Endothelial cell of umbilical vein (primary cell): ENCODE measurements around the gene DDX59. TPM values are rescaled to one million over a fixed set of nuclear protein-coding genes. Genes with fewer than 3 reads are reported as not detected.

ENCODE experiments used
- BruUV-seq: library from RNA; stranded (reverse); fragments of 400-500 nt; replicated peaks from 2 replicates; lab custom pipeline; 2021; lab: Mats Ljungman, UMichigan
- CTCF ChIA-PET: fragments of 300-600, 350-600 bp; sonication (Branson Sonifier 250); formaldehyde crosslinking; loops from one replicate; lab custom pipeline; 2021; ENCODE audit warnings: antibody characterized with exemption, inconsistent platforms; lab: Charles Lee
- POLR2A ChIA-PET: fragments of 300-600, 350-600 bp; sonication (Branson Sonifier 250); formaldehyde crosslinking; loops from one replicate; lab custom pipeline; 2021; ENCODE audit warnings: antibody characterized with exemption, inconsistent platforms; lab: Charles Lee
- DNase-seq: peaks from one replicate; pipeline ENCODE4 v3.0.0-alpha.2; 2011; ENCODE audit warnings: low read depth, low spot score
- FAIRE-seq: peaks from 2 replicates; lab custom pipeline; 2011; peaks lifted over from hg19 to GRCh38; lab: Jason Lieb, UNC
- H2AFZ ChIP-seq: 2 replicates; pipeline ENCODE4 v1.6.0; 2012; ENCODE audit warnings: low read depth, low read length, control low read depth, inconsistent platforms
- H3K27ac ChIP-seq: 2 replicates; pipeline ENCODE4 v1.5.1; 2011; ENCODE audit warnings: low read depth, mild to moderate bottlenecking, control low read depth, low read length, moderate library complexity; ENCODE audit not compliant: insufficient read depth
- H3K27me3 ChIP-seq, 2 experiments: 2 replicates each; pipeline versions ENCODE4 v1.6.0 to v1.6.1; 2011; ENCODE audit warnings: low read length in 2 of 2, mixed read lengths in 1 of 2; ENCODE audit not compliant: control insufficient read depth in 2 of 2, insufficient read depth in 2 of 2
- H3K36me3 ChIP-seq, 2 experiments: 2 replicates in 1 of 2; 3 replicates in 1 of 2; pipeline ENCODE4 v1.5.1; 2011; ENCODE audit warnings: low read length in 2 of 2, mild to moderate bottlenecking in 1 of 2, moderate library complexity in 1 of 2; ENCODE audit not compliant: control insufficient read depth in 2 of 2, insufficient read depth in 2 of 2; ENCODE audit errors: extremely low read depth in 1 of 2
- H3K4me1 ChIP-seq: 3 replicates; pipeline ENCODE4 v1.5.1; 2011; ENCODE audit warnings: mild to moderate bottlenecking, low read length; ENCODE audit not compliant: control insufficient read depth, insufficient read depth; ENCODE audit errors: extremely low read depth
- H3K4me2 ChIP-seq: 2 replicates; pipeline ENCODE4 v1.6.1; 2011; ENCODE audit warnings: low read length, control low read depth, mixed read lengths; ENCODE audit not compliant: insufficient read depth
- H3K4me3 ChIP-seq, 3 experiments: fragments of 200-600 bp in 1 of 3; sonication (generic), shearing (Covaris generic) in 1 of 3; replicated peaks in 1 of 3; 2 replicates each; pipeline ENCODE4 v1.5.1; 2011 to 2016; ENCODE audit warnings: control low read depth in 3 of 3, low read length in 3 of 3, mild to moderate bottlenecking in 2 of 3, inconsistent platforms in 1 of 3, low read depth in 1 of 3, moderate library complexity in 1 of 3; ENCODE audit not compliant: insufficient read depth in 1 of 3
- H3K79me2 ChIP-seq: 2 replicates; pipeline ENCODE4 v1.6.0; 2012; ENCODE audit warnings: low read length, inconsistent platforms; ENCODE audit not compliant: control insufficient read depth, insufficient read depth
- H3K9ac ChIP-seq: replicated peaks from 2 replicates; pipeline ENCODE3; 2011; ENCODE audit warnings: low read length, control low read depth; ENCODE audit not compliant: insufficient read depth; ENCODE audit errors: extremely low read depth
- H3K9me1 ChIP-seq: replicated peaks from 3 replicates; pipeline ENCODE4 v1.6.0; 2011; ENCODE audit warnings: mild to moderate bottlenecking, low read length; ENCODE audit not compliant: control insufficient read depth, insufficient read depth; ENCODE audit errors: extremely low read depth
- H3K9me3 ChIP-seq: replicated peaks from 2 replicates; pipeline ENCODE4 v1.5.1; 2012; ENCODE audit warnings: low read length, inconsistent platforms; ENCODE audit not compliant: control insufficient read depth, insufficient read depth
- H4K20me1 ChIP-seq: replicated peaks from 2 replicates; pipeline ENCODE3; 2011; ENCODE audit warnings: mild to moderate bottlenecking, low read length; ENCODE audit not compliant: control insufficient read depth, insufficient read depth; ENCODE audit errors: extremely low read depth
- EZH2 ChIP-seq: IDR thresholded peaks from 2 replicates; pipeline ENCODE4 v1.6.1; 2012; ENCODE audit warnings: borderline replicate concordance, low read depth, mild to moderate bottlenecking, moderate library complexity, low read length, inconsistent platforms; ENCODE audit not compliant: severe bottlenecking
- FOS ChIP-seq: IDR thresholded peaks from 2 replicates; pipeline ENCODE4 v1.6.1; 2011; ENCODE audit warnings: mild to moderate bottlenecking, low read length, moderate library complexity, borderline replicate concordance; ENCODE audit not compliant: insufficient read depth
- GATA2 ChIP-seq: IDR thresholded peaks from 2 replicates; pipeline ENCODE4 v1.7.0; 2011; ENCODE audit warnings: low read depth, mild to moderate bottlenecking, moderate library complexity, mixed read lengths, low read length; ENCODE audit not compliant: insufficient read length, insufficient read depth
- JUN ChIP-seq: IDR thresholded peaks from 2 replicates; pipeline ENCODE4 v1.6.1; 2011; ENCODE audit warnings: borderline replicate concordance, low read depth; ENCODE audit not compliant: insufficient read length, insufficient read depth
- MYC ChIP-seq: IDR thresholded peaks from one replicate; pipeline ENCODE4 v1.6.1; 2011; ENCODE audit warnings: mild to moderate bottlenecking, low read depth, low read length
- POLR2A ChIP-seq: IDR thresholded peaks from 2 replicates; pipeline ENCODE4 v1.6.1; 2012; ENCODE audit warnings: low read depth, mild to moderate bottlenecking, control low read depth, low read length
- POLR2AphosphoS5 ChIP-seq: IDR thresholded peaks from 2 replicates; pipeline ENCODE4 v1.6.1; 2012; ENCODE audit warnings: low read depth, mild to moderate bottlenecking, control low read depth, low read length, moderate library complexity; ENCODE audit not compliant: insufficient read depth
- dilution Hi-C: fragments of 300-500 bp; cut with MboI; formaldehyde crosslinking; loops from one replicate; pipeline ENCODE4 v1.15.0; 2019; ENCODE audit warnings: low sequenced_read_pairs; ENCODE audit not compliant: extremely low pct_ligation_motif_present
- intact Hi-C: fragments of 100-400 bp; cut with micrococcal nuclease; formaldehyde crosslinking; loops from one replicate; pipeline ENCODE4 v1.10.0; 2022
- polyA plus RNA-seq, 4 experiments: library from polyadenylated mRNA; depleted of rRNA in 3 of 4; stranded (reverse) in 3 of 4; unstranded in 1 of 4; fragments of >200 nt; gene quantifications; 2 replicates each; pipeline versions ENCODE4 v1.2.1 to v1.2.3, GENCODE V29; 2011 to 2012; ENCODE audit warnings: missing spikeins in 1 of 4
- total RNA-seq: library from RNA; stranded (reverse); gene quantifications from 2 replicates; pipeline ENCODE4 v1.2.3, GENCODE V29; 2021
- TF ChIP-seq, protein P1 (sequence below): IDR thresholded peaks from 2 replicates; pipeline ENCODE4 v1.6.1; 2011; ENCODE audit not compliant: insufficient read depth, insufficient read length
- TF ChIP-seq, protein P2 (sequence below), 2 donors: IDR thresholded peaks; 1 replicate in 1 of 2; 2 replicates in 1 of 2; pipeline ENCODE4 v1.5.1; 2011; ENCODE audit warnings: low read length in 2 of 2, mild to moderate bottlenecking in 2 of 2, moderate library complexity in 2 of 2, control low read depth in 1 of 2, inconsistent platforms in 1 of 2, low read depth in 1 of 2; ENCODE audit not compliant: insufficient read depth in 1 of 2; ENCODE audit errors: extremely low read depth in 1 of 2

Gene DDX59
- total and polyA plus RNA-seq, 2 donors (not counting 3 experiments of a cell fraction or from before 2014, with no cell fraction given), result 8.1 to 17.7 TPM

DNA sequence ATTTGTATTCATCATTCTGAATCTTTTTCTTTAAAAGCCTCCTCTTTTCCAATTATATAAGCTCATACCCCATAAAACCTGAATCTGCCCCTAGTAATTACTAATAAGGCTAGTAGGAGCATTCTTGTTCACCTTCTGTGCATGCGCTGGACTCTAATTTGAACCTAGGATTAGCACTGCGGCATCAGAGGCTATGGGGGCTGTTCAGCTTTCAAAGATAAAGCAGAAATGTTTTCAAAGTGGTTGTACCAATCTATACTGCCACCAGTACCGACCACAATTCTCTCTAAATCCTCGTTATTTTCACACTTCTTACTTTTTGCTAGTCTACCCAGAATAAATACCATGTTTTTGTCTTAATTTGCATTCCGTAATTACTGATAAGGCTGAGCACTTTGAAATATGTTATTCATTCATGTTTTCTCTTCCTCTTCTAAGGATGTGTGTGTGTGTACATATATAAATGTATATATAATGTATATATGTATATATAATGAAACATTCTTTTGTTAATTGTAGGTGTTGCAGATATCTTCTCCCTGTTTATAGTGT is 1.6 kb upstream of the DDX59 start:
- Histone ChIP-seq H3K36me3 (no peaks in the 10 kb centered on the region), H3K4me1 (peaks cover 24% of the 10 kb centered on the region), H3K27me3 (no peaks in the 10 kb centered on the region), H3K9ac (peak overlapping the region; percentile 98), H3K9me3 (no peaks in the 10 kb centered on the region), H3K4me2 (peak overlapping the region; percentile 96), H4K20me1 (no peaks in the 10 kb centered on the region), H2AFZ (peak overlapping the region; percentile 57), H3K27ac (no peak overlapping the region), H3K9me1 (no peaks in the 10 kb centered on the region), H3K4me3 (peak overlapping the region in 1 of 3 experiments; percentile 69), H3K79me2 (peaks cover 7% of the 10 kb centered on the region)
- FAIRE-seq (no peak), DNase-seq (no peak)
- intact Hi-C loops (no loop called here), dilution Hi-C loops (no loop called here)
- ChIA-PET POLR2A (interaction anchor here (2.5 kb wide), 1 partner anchor 67 kb away, joined by 13 read pairs; the partner anchor contains the start of gene CAMSAP2), CTCF (interaction anchor here (1.2 to 2.9 kb wide), 5 partner anchors 46 to 132 kb away, joined by 3 to 40 read pairs (median 11); partner anchors contain the start of genes CAMSAP2 and KIF14)
- BruUV-seq, result no TSS peak
- TF ChIP-seq FOS, result no peak
- TF ChIP-seq, protein P1, sequence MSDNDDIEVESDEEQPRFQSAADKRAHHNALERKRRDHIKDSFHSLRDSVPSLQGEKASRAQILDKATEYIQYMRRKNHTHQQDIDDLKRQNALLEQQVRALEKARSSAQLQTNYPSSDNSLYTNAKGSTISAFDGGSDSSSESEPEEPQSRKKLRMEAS, result no peak
- TF ChIP-seq POLR2A, result no peak
- TF ChIP-seq GATA2, result no peak
- TF ChIP-seq, protein P2, sequence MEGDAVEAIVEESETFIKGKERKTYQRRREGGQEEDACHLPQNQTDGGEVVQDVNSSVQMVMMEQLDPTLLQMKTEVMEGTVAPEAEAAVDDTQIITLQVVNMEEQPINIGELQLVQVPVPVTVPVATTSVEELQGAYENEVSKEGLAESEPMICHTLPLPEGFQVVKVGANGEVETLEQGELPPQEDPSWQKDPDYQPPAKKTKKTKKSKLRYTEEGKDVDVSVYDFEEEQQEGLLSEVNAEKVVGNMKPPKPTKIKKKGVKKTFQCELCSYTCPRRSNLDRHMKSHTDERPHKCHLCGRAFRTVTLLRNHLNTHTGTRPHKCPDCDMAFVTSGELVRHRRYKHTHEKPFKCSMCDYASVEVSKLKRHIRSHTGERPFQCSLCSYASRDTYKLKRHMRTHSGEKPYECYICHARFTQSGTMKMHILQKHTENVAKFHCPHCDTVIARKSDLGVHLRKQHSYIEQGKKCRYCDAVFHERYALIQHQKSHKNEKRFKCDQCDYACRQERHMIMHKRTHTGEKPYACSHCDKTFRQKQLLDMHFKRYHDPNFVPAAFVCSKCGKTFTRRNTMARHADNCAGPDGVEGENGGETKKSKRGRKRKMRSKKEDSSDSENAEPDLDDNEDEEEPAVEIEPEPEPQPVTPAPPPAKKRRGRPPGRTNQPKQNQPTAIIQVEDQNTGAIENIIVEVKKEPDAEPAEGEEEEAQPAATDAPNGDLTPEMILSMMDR (IDR thresholded peaks at IDR 0.05; ENCODE audit: extremely low read depth in 1 of 2, insufficient read depth in 1 of 2, low read depth in 1 of 2, low read length in 2 of 2), result no peak
- no peak for TF ChIP-seq EZH2
- no peak for TF ChIP-seq MYC
- no peak for TF ChIP-seq JUN
- TF ChIP-seq POLR2AphosphoS5, result no peak
